DMS114 treated with DMSO at 0.1 percent for 48 hours (cell line): ENCODE data around the gene ETNK1.

Experiments
- DNase-seq: peaks from one replicate; lab custom pipeline; 2025; ENCODE audit not compliant: unreplicated experiment; lab: John Stamatoyannopoulos, UW

The ETNK1 gene

GRCh38 chr12:22738945-22739344 is 114.0 kb downstream of the ETNK1 start:
- no peak for DNase-seq
